Measurements from ENCODE around the gene LLGL2.
A peak's percentile ranks its signal among the peaks of the same experiment; 100 is the strongest.

Gene LLGL2

DNA sequence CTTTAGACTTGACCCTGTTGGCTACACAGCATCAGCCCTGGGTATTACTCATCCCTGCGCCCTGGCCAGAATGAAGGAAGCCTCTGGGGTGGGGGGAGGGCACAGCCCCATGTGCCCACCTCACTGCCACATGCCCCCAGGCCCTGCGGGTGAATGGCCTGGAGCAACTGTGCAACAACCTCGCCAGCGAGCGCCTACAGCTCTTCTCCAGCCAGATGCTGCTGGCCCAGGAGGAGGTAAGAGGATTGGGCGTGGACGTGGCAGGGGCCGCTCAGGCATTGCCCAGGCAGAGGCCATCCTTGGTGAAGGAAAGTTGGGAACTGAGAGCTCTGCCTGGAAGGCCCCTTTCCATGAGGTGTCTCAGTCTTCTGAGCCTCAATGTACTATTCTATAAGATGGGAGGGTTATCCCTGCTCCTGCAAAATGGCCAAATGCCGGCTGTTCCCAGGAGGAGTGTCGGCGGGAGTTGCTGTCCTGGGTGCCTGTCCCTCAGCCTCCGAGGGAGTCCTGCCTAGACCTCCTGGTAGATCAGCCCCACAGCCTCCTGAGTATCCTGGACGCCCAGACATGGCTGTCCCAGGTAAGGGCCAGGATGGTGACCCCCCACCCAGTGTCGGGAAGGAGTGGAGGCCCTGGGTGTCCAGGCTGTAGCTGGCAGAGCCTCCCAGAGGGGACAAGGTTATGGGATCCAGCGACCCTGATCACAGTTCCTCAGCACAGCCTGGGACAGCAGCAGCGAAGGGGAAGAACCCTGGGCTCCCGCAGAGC, 71.0 kb downstream of the LLGL2 start:
- CTCF ChIA-PET: interaction anchor here (0.9 to 5.8 kb wide), 7 partner anchors 8 to 157 kb away, joined by 3 to 38 read pairs (median 5); partner anchors contain the start of gene SMIM5
- no peak for DNase-seq (ENCODE audit: low read depth, low spot score)
- TF ChIP-seq, protein P1, sequence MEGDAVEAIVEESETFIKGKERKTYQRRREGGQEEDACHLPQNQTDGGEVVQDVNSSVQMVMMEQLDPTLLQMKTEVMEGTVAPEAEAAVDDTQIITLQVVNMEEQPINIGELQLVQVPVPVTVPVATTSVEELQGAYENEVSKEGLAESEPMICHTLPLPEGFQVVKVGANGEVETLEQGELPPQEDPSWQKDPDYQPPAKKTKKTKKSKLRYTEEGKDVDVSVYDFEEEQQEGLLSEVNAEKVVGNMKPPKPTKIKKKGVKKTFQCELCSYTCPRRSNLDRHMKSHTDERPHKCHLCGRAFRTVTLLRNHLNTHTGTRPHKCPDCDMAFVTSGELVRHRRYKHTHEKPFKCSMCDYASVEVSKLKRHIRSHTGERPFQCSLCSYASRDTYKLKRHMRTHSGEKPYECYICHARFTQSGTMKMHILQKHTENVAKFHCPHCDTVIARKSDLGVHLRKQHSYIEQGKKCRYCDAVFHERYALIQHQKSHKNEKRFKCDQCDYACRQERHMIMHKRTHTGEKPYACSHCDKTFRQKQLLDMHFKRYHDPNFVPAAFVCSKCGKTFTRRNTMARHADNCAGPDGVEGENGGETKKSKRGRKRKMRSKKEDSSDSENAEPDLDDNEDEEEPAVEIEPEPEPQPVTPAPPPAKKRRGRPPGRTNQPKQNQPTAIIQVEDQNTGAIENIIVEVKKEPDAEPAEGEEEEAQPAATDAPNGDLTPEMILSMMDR (IDR thresholded peaks at IDR 0.05; ENCODE audit: insufficient read depth, low read length, missing control alignments): no peak

DNA sequence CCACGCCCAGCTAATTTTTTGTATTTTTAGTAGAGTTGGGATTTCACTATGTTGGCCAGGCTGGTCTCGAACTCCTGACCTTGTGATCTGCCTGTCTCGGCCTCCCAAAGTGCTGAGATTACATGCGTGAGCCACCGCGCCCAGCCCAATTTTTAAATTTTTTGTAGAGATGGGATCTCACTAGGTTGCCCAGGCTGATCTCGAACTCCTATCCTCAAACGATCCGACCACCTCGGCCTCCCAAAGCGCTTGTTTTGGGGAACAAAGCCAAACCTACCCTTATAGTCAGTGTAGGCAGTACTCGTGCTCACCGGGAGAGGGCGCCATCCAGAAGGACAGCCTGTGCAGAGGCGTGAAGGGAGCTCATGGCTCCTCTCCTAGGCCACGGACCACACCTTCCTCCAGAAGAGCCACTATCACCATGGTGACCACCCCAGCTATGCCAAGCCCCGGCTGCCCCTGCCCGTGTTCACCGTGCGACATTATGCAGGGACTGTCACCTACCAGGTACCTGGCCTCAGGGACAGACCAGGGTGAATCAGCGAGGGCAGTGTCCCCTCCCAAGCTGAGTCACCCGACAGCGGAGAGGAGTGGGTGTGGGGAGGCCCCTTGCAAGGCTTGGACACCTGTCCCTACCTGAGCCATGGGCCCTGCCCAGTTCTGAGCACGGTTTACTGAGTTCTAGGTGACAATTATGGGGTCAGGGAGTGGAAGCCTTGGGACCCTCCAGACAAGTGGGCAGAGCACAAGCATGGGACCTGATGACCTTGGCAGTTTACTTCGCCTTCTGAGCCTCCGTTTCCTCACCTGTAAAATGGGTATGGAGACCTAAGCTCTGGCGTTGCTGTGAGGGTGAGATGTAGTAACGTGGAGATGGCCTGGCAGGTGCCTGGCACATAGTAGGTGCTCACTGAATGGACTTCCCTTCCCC, 75.8 kb downstream of the LLGL2 start:
- H3K4me3 ChIP-seq (ENCODE audit: low read depth, low read length): no peak overlapping the region
- TF ChIP-seq, protein P1 (IDR thresholded peaks at IDR 0.05; ENCODE audit: insufficient read depth, low read length, missing control alignments): peak; percentile 66
- DNase-seq (ENCODE audit: low read depth, low spot score): no peak
- POLR2A ChIA-PET: interaction anchor here (0.6 kb wide), 1 partner anchor 10 kb away, joined by 3 read pairs; no protein-coding TSS in a partner anchor
- CTCF ChIA-PET: interaction anchor here (0.6 to 6.7 kb wide), 26 partner anchors 10 to 255 kb away, joined by 3 to 62 read pairs (median 4); partner anchors contain the start of gene SMIM5

More for the DNA sequence above, 71.0 kb downstream of the LLGL2 start:
- no peak overlapping the region for H3K4me3 ChIP-seq (ENCODE audit: low read depth, low read length)
- POLR2A ChIA-PET: no interaction called here

DNA sequence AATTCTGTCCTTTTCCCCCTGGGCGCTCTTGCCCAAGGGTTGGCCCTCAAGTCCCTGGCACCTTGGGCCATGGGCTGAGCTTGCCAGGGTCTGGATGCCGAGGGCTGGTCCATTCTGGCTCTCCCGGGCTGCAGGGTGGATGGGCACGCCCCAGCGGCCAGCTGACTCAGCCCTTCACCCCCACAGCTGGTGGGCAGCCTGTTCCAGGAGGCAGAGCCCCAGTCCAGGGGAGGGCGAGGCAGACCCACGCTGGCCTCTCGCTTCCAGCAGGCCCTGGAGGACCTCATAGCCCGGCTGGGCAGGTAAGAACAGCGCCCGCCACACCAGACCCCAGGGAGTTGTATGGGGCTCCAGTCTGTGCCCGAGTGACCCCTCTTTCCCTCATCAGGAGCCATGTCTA, 77.1 kb downstream of the LLGL2 start:
- ChIA-PET POLR2A (no interaction called here), CTCF (interaction anchor here (0.8 to 6.7 kb wide), 13 partner anchors 8 to 151 kb away, joined by 3 to 62 read pairs (median 7); partner anchors contain the start of gene SMIM5)

DNA sequence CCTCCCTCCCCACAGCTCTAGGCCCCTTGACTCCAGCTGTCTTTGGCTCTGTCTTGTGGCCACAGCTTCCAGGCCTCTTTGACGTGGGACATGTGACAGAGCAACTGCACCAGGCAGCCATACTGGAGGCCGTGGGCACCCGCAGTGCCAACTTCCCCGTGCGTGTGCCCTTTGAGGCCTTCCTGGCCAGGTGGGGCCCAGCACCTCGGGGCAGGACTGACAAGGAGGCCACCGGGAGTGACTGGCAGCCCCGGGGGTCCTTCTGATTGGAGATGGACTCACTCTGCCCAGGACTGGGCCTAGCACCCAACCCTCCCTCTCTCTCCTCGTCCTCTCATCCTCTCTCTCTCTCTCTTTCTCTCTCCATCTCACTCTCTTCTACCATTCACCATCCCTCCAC, 77.6 kb downstream of the LLGL2 start:
- ChIA-PET CTCF (interaction anchor here (0.8 to 6.7 kb wide), 8 partner anchors 13 to 150 kb away, joined by 3 to 62 read pairs (median 6); partner anchors contain the start of gene SMIM5), POLR2A (interaction anchor here (0.7 kb wide), 1 partner anchor 64 kb away, joined by 3 read pairs; the partner anchor contains the start of genes RECQL5 and SAP30BP)
- TF ChIP-seq, protein P1 (IDR thresholded peaks at IDR 0.05; ENCODE audit: insufficient read depth, low read length, missing control alignments): no peak
- no peak overlapping the region for H3K4me3 ChIP-seq (ENCODE audit: low read depth, low read length)
- DNase-seq (ENCODE audit: low read depth, low spot score): no peak

More for the DNA sequence above, 77.1 kb downstream of the LLGL2 start:
- H3K4me3 ChIP-seq (ENCODE audit: low read depth, low read length): no peak overlapping the region
- TF ChIP-seq, protein P1 (IDR thresholded peaks at IDR 0.05; ENCODE audit: insufficient read depth, low read length, missing control alignments): no peak
- no peak for DNase-seq (ENCODE audit: low read depth, low spot score)

DNA sequence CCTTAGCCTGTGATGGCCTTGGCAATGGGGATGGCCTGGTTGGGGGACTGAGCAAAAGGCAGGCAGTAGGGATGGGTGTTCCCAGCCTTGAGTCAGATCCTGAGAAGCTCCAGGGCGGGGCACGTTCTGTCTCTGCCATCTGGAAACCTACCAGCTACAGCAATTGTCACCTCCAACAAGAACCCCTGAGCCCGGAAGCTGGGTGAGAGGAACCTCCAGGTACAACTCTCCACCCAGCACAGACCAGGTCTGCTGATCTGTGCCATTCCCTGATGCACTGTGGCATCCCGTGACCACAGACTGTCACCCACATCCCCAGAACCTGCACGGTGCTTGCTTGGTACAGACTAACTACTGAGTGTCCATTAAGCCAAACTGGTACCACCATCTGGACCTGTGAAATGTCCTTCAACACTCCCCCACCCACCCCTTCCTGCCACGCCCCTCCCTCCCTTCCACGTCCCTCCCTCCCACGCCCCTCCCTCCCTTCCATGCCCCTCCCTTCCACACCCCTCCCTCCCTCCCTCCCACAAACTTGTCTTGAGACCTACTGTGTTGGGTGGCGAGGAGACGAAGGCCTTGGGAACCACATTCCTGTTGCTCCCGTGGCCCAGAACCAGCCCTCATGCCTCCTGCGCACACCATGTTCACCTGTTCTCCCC, 78.7 kb downstream of the LLGL2 start:
- POLR2A ChIA-PET: interaction anchor here (0.7 kb wide), 1 partner anchor 63 kb away, joined by 3 read pairs; the partner anchor contains the start of genes RECQL5 and SAP30BP
- DNase-seq (ENCODE audit: low read depth, low spot score): no peak
- CTCF ChIA-PET: interaction anchor here (0.8 to 6.7 kb wide), 8 partner anchors 13 to 149 kb away, joined by 3 to 62 read pairs (median 4); partner anchors contain the start of gene SMIM5
- TF ChIP-seq, protein P1 (IDR thresholded peaks at IDR 0.05; ENCODE audit: insufficient read depth, low read length, missing control alignments): no peak
- no peak overlapping the region for H3K4me3 ChIP-seq (ENCODE audit: low read depth, low read length)
